K562 (cell line): ENCODE data around the gene CHPF2. TPM values are rescaled to one million over a fixed set of nuclear protein-coding genes. Genes with fewer than 3 reads are reported as not detected.

Experiments
- ARNT ChIP-seq, 2 experiments: fragments of 450-650 bp; IDR thresholded peaks; 2 replicates each; pipeline ENCODE4 v1.6.1; 2016; ENCODE audit warnings: mild to moderate bottlenecking in 1 of 2
- CTBP1 ChIP-seq: fragments of 450-650 bp; IDR thresholded peaks from 2 replicates; pipeline ENCODE4 v1.6.1; 2016; ENCODE audit warnings: borderline replicate concordance
- DPF2 ChIP-seq: fragments of 450-650 bp; IDR thresholded peaks from 2 replicates; pipeline ENCODE4 v1.6.1; 2016
- EZH2 ChIP-seq: IDR thresholded peaks from 2 replicates; pipeline ENCODE4 v1.6.1; 2012; ENCODE audit warnings: low read depth, mild to moderate bottlenecking, inconsistent platforms, low read length, borderline replicate concordance
- FOXM1 ChIP-seq, 2 experiments: fragments of 450-650 bp in 1 of 2; sonication (generic) in 1 of 2; formaldehyde crosslinking in 1 of 2; IDR thresholded peaks; 2 replicates each; pipeline versions ENCODE4 v1.6.1 to v1.9.0; 2017 to 2022; ENCODE audit warnings: low read depth in 2 of 2, mild to moderate bottlenecking in 2 of 2, missing genetic modification reagents in 1 of 2, moderate library complexity in 1 of 2
- HCFC1 ChIP-seq: IDR thresholded peaks from 2 replicates; pipeline ENCODE4 v1.6.1; 2012; ENCODE audit warnings: low read depth, low read length, improper control_type of control experiment
- HMGN3 ChIP-seq: IDR thresholded peaks from 2 replicates; pipeline ENCODE4 v1.6.1; 2011; ENCODE audit warnings: borderline replicate concordance, low read depth, mild to moderate bottlenecking, mixed read lengths, low read length; ENCODE audit not compliant: insufficient read length; ENCODE audit errors: extremely low read depth
- MTA1 ChIP-seq: fragments of 450-650 bp; IDR thresholded peaks from 2 replicates; pipeline ENCODE4 v1.6.1; 2017; ENCODE audit warnings: borderline replicate concordance
- NEUROD1 ChIP-seq: fragments of 150-350 bp; IDR thresholded peaks from 2 replicates; pipeline ENCODE4 v1.6.1; 2014; ENCODE audit warnings: borderline replicate concordance, low read length, low read depth; ENCODE audit not compliant: partially characterized antibody
- NUFIP1 ChIP-seq: fragments of 450-650 bp; IDR thresholded peaks from 2 replicates; pipeline ENCODE4 v1.6.1; 2018; ENCODE audit not compliant: partially characterized antibody
- PBX2 ChIP-seq, 2 experiments: IDR thresholded peaks in 1 of 2; conservative IDR thresholded peaks in 1 of 2; 2 replicates each; pipeline ENCODE4 v1.6.1; 2016; ENCODE audit warnings: low read depth in 2 of 2, mild to moderate bottlenecking in 1 of 2, missing compliant biosample characterization in 1 of 2, missing genetic modification characterization in 1 of 2, moderate library complexity in 1 of 2
- PHF20 ChIP-seq: fragments of 450-650 bp; IDR thresholded peaks from 2 replicates; pipeline ENCODE4 v1.6.1; 2018; ENCODE audit not compliant: partially characterized antibody
- RCOR1 ChIP-seq, 2 experiments: IDR thresholded peaks; 2 replicates each; pipeline ENCODE4 v1.6.1; 2012; ENCODE audit warnings: low read depth in 2 of 2, low read length in 2 of 2, borderline replicate concordance in 1 of 2, improper control_type of control experiment in 1 of 2
- SMARCA5 ChIP-seq: fragments of 450-650 bp; IDR thresholded peaks from 2 replicates; pipeline ENCODE4 v1.6.1; 2016
- SMARCE1 ChIP-seq: fragments of 450-650 bp; IDR thresholded peaks from 2 replicates; pipeline ENCODE4 v1.7.1; 2016; ENCODE audit warnings: mild to moderate bottlenecking
- TRIM24 ChIP-seq, 2 experiments: fragments of 450-650 bp; IDR thresholded peaks; 2 replicates each; pipeline ENCODE4 v1.6.1; 2016
- VEZF1 ChIP-seq: fragments of 200-800 bp; sonication (Bioruptor generic); IDR thresholded peaks from 2 replicates; pipeline ENCODE4 v1.6.1; 2017; ENCODE audit warnings: missing genetic modification characterization, missing compliant biosample characterization
- ZFP1 ChIP-seq: fragments of 450-650 bp; formaldehyde crosslinking; IDR thresholded peaks from 2 replicates; pipeline ENCODE4 v1.4.0; 2020; ENCODE audit warnings: mild to moderate bottlenecking, mixed read lengths
- polyA plus RNA-seq, 8 experiments: library from polyadenylated mRNA; depleted of rRNA in 4 of 8; stranded (reverse) in 5 of 8; unstranded in 3 of 8; fragments of >200 nt; fragmentation: Nextera tagmentation in 2 of 8; fragmentation: Illumina TruSeq in 1 of 8; extraction: Ambion mirVana in 2 of 8; extraction: Trizol in 1 of 8; gene quantifications; 2 replicates each; pipeline versions ENCODE4 v1.2.1 to v1.2.3, GENCODE V29; 2011 to 2014; ENCODE audit warnings: inconsistent platforms in 1 of 8, missing spikeins in 1 of 8
- total RNA-seq, 7 experiments: library from RNA; depleted of rRNA in 6 of 7; stranded (reverse); fragments of >200 nt in 6 of 7; fragmentation: Illumina TruSeq in 2 of 7; extraction: Trizol in 2 of 7; gene quantifications; 2 replicates each; pipeline versions ENCODE4 v1.2.1 to v1.2.3, GENCODE V29; 2011 to 2021; ENCODE audit warnings: low replicate concordance in 1 of 7

Gene CHPF2
- total and polyA plus RNA-seq, 9 of the 15 experiments (the other 6 are each of a cell fraction or from before 2014, with no cell fraction given): 0.08 to 32.8 (median 10.5) TPM

- TF ChIP-seq VEZF1: no peak
- TF ChIP-seq RCOR1 (IDR thresholded peaks at IDR 0.05; ENCODE audit: borderline replicate concordance in 1 of 2, low read depth in 2 of 2, low read length in 2 of 2): peak in 1 of 2 experiments; percentile 64; a peak in 1 of 4 replicates
- no peak for TF ChIP-seq EZH2
- TF ChIP-seq NEUROD1: no peak
- TF ChIP-seq PBX2 (CRISPR knock-in tag; IDR thresholded peaks at IDR 0.05; ENCODE audit: low read depth): no peak
- peak; percentile 69; the same call in 1 of the 2 replicates for TF ChIP-seq PBX2 (tag; conservative IDR thresholded peaks at IDR 0.05; ENCODE audit: low read depth)
- TF ChIP-seq HMGN3: no peak
- TF ChIP-seq FOXM1 (IDR thresholded peaks at IDR 0.05; ENCODE audit: low read depth): 0 out of 2 replicates have a peak, but pooled peaks have one; percentile 15
- TF ChIP-seq FOXM1 (CRISPR knock-in tag; IDR thresholded peaks at IDR 0.05; ENCODE audit: low read depth): no peak
- peak; percentile 70 for TF ChIP-seq SMARCA5
- peak; percentile 12 to 31; a peak in 2 of 4 replicates for TF ChIP-seq TRIM24 (IDR thresholded peaks at IDR 0.05)
- peak; percentile 83 for TF ChIP-seq DPF2
- no peak for TF ChIP-seq PHF20
- no peak for TF ChIP-seq ZFP1 (CRISPR knock-in tag)
- no peak for TF ChIP-seq NUFIP1
- peak; percentile 71; the same call in 1 of the 2 replicates for TF ChIP-seq CTBP1
- 0 out of 4 replicates have a peak, but pooled peaks of 1 of the 2 experiments have one; percentile 50 for TF ChIP-seq ARNT (IDR thresholded peaks at IDR 0.05)
- 0 out of 2 replicates have a peak, but pooled peaks have one; percentile 6 for TF ChIP-seq HCFC1
- TF ChIP-seq SMARCE1: peak; percentile 48; the same call in 1 of the 2 replicates
- TF ChIP-seq MTA1: no peak
Measured at GRCh38 chr7:151228024-151228866, 4.0 kb upstream of the CHPF2 start (continued).
